Neural progenitor cell (in vitro differentiated cells): ENCODE measurements around the gene SOX5. TPM values are rescaled to one million over a fixed set of nuclear protein-coding genes. Genes with fewer than 3 reads are reported as not detected.

Experiments
- DNase-seq: peaks from one replicate; pipeline ENCODE4 v3.0.0-alpha.2; 2016; ENCODE audit warnings: low spot score
- H2AFZ ChIP-seq: fragments of 200-600 bp; sonication (generic); replicated peaks from 2 replicates; pipeline ENCODE4 v1.6.1; 2016; ENCODE audit warnings: antibody characterized with exemption
- H3F3A ChIP-seq: fragments of 200-600 bp; sonication (generic); 2 replicates; pipeline ENCODE4 v1.6.1; 2016; ENCODE audit warnings: antibody characterized with exemption, low read depth
- H3K27ac ChIP-seq: fragments of 200-600 bp; sonication (generic); 2 replicates; pipeline ENCODE4 v1.5.1; 2016; ENCODE audit warnings: mild to moderate bottlenecking
- H3K27me3 ChIP-seq: fragments of 200-600 bp; sonication (generic); 2 replicates; pipeline ENCODE4 v1.6.1; 2016; ENCODE audit warnings: mild to moderate bottlenecking, moderate library complexity
- H3K36me3 ChIP-seq: fragments of 200-600 bp; sonication (generic); 2 replicates; pipeline ENCODE4 v1.5.1; 2016
- H3K4me1 ChIP-seq: fragments of 200-600 bp; sonication (generic); 2 replicates; pipeline ENCODE4 v1.6.1; 2016; ENCODE audit warnings: mixed run types
- H3K4me2 ChIP-seq: fragments of 200-600 bp; sonication (generic); 2 replicates; pipeline ENCODE4 v1.6.1; 2016
- H3K4me3 ChIP-seq: fragments of 200-600 bp; sonication (generic); 2 replicates; pipeline ENCODE4 v1.5.1; 2016
- H3K79me2 ChIP-seq: fragments of 200-600 bp; sonication (generic); 2 replicates; pipeline ENCODE4 v1.6.1; 2016; ENCODE audit warnings: low read depth
- H3K9ac ChIP-seq: fragments of 200-600 bp; sonication (generic); 2 replicates; pipeline ENCODE4 v1.6.1; 2016
- H3K9me3 ChIP-seq: fragments of 200-600 bp; sonication (generic); 2 replicates; pipeline ENCODE4 v1.5.1; 2016; ENCODE audit warnings: low read depth
- H4K20me1 ChIP-seq: fragments of 200-600 bp; sonication (generic); 2 replicates; pipeline ENCODE4 v1.6.1; 2016; ENCODE audit warnings: low read depth
- H3K27ac Mint-ChIP-seq: 3 replicates; pipeline ENCODE4 v1.8.0; 2021; ENCODE audit warnings: mixed read lengths
- H3K27me3 Mint-ChIP-seq: 2 replicates; pipeline ENCODE4 v1.8.0; 2022; ENCODE audit warnings: low read depth, mild to moderate bottlenecking, inconsistent platforms, moderate library complexity, mixed read lengths; ENCODE audit not compliant: insufficient read depth
- H3K36me3 Mint-ChIP-seq: 3 replicates; pipeline ENCODE4 v1.8.0; 2021; ENCODE audit warnings: mixed read lengths
- H3K4me1 Mint-ChIP-seq: 3 replicates; pipeline ENCODE4 v1.8.0; 2021; ENCODE audit warnings: mixed read lengths
- H3K4me3 Mint-ChIP-seq: 3 replicates; pipeline ENCODE4 v1.8.0; 2021; ENCODE audit warnings: mild to moderate bottlenecking, moderate library complexity, mixed read lengths
- H3K9me3 Mint-ChIP-seq: 3 replicates; pipeline ENCODE4 v1.8.0; 2020; ENCODE audit warnings: mixed read lengths
- CTCF ChIP-seq: fragments of 200-600 bp; sonication (generic); IDR thresholded peaks from 2 replicates; pipeline ENCODE4 v1.5.1; 2017; ENCODE audit warnings: antibody characterized with exemption, mild to moderate bottlenecking
- EZH2 ChIP-seq: fragments of 200-600 bp; sonication (generic); IDR thresholded peaks from 2 replicates; pipeline ENCODE4 v1.6.1; 2017; ENCODE audit warnings: antibody characterized with exemption, mild to moderate bottlenecking, moderate library complexity
- EZH2phosphoT487 ChIP-seq: fragments of 200-600 bp; sonication (generic); IDR thresholded peaks from 2 replicates; pipeline ENCODE4 v1.6.1; 2017; ENCODE audit warnings: antibody characterized with exemption
- total RNA-seq: library from RNA; depleted of rRNA; stranded (reverse); fragments of >200 nt; gene quantifications from 2 replicates; pipeline ENCODE4 v1.2.3, GENCODE V29; 2015; ENCODE audit warnings: low replicate concordance

SOX5 gene
- total RNA-seq, 1 donor from 2014 or later, result 79.5 TPM

- Mint-ChIP-seq H3K4me1 (peaks cover 50% of the 10 kb centered on the region), H3K27me3 (no peaks in the 10 kb centered on the region)
Measured at GRCh38 chr12:23909551-23909950, 39.9 kb downstream of the SOX5 start.

GRCh38 chr12:23906329-23906728, 43.1 kb downstream of the SOX5 start:
- Histone ChIP-seq H3K9me3 (peaks cover 5% of the 10 kb centered on the region), H3K27me3 (no peaks in the 10 kb centered on the region), H3K4me3 (no peak overlapping the region), H3F3A (peaks cover 27% of the 10 kb centered on the region), H3K36me3 (peaks cover 10% of the 10 kb centered on the region), H4K20me1 (peaks cover 34% of the 10 kb centered on the region), H3K4me1 (peaks cover 69% of the 10 kb centered on the region), H2AFZ (no peak overlapping the region), H3K9ac (no peak overlapping the region), H3K27ac (peak overlapping the region; percentile 15), H3K4me2 (peak overlapping the region; percentile 3), H3K79me2 (peaks cover 99% of the 10 kb centered on the region)
- peak; percentile 63 for DNase-seq
- H3K4me3 Mint-ChIP-seq, result peak overlapping the region; percentile 46
- peaks cover 6% of the 10 kb centered on the region for H3K9me3 Mint-ChIP-seq
- H3K36me3 Mint-ChIP-seq, result peaks cover 14% of the 10 kb centered on the region
- peak overlapping the region; percentile 89 for H3K27ac Mint-ChIP-seq
- no peak for TF ChIP-seq CTCF
- TF ChIP-seq EZH2, result no peak
- TF ChIP-seq EZH2phosphoT487, result no peak
- no peaks in the 10 kb centered on the region for H3K27me3 Mint-ChIP-seq
- H3K4me1 Mint-ChIP-seq, result peaks cover 50% of the 10 kb centered on the region

More at GRCh38 chr12:23909551-23909950, 39.9 kb downstream of the SOX5 start:
- Histone ChIP-seq H3K4me1 (peaks cover 68% of the 10 kb centered on the region), H2AFZ (no peak overlapping the region), H3K79me2 (peaks cover 100% of the 10 kb centered on the region), H3K9ac (no peak overlapping the region), H3K9me3 (no peaks in the 10 kb centered on the region), H4K20me1 (peaks cover 34% of the 10 kb centered on the region), H3K4me3 (no peak overlapping the region), H3K36me3 (peaks cover 3% of the 10 kb centered on the region), H3F3A (peaks cover 27% of the 10 kb centered on the region), H3K27ac (peak overlapping the region; percentile 31), H3K27me3 (no peaks in the 10 kb centered on the region), H3K4me2 (peak overlapping the region; percentile 58)
- Mint-ChIP-seq H3K9me3 (peaks cover 8% of the 10 kb centered on the region), H3K36me3 (peaks cover 10% of the 10 kb centered on the region), H3K4me3 (no peak overlapping the region), H3K27ac (peak overlapping the region; percentile 10)
- TF ChIP-seq EZH2 (no peak), EZH2phosphoT487 (no peak), CTCF (no peak)
- DNase-seq, result peak; percentile 21

- Histone ChIP-seq H3K4me3 (no peak overlapping the region), H3K4me1 (peaks cover 39% of the 10 kb centered on the region), H3K36me3 (peaks cover 17% of the 10 kb centered on the region), H3K27ac (peak overlapping the region; percentile 50), H3K9me3 (peaks cover 5% of the 10 kb centered on the region), H3F3A (peaks cover 42% of the 10 kb centered on the region), H3K27me3 (no peaks in the 10 kb centered on the region), H3K4me2 (no peak overlapping the region), H4K20me1 (no peaks in the 10 kb centered on the region), H3K79me2 (peaks cover 84% of the 10 kb centered on the region), H3K9ac (no peak overlapping the region), H2AFZ (no peak overlapping the region)
- Mint-ChIP-seq H3K4me3 (no peak overlapping the region), H3K4me1 (peaks cover 17% of the 10 kb centered on the region), H3K27me3 (no peaks in the 10 kb centered on the region), H3K9me3 (peaks cover 9% of the 10 kb centered on the region), H3K36me3 (peaks cover 20% of the 10 kb centered on the region), H3K27ac (no peak overlapping the region)
- no peak for TF ChIP-seq EZH2phosphoT487
- TF ChIP-seq CTCF, result no peak
- no peak for TF ChIP-seq EZH2
- DNase-seq, result no peak
Measured at GRCh38 chr12:23899434-23899833, 50.0 kb downstream of the SOX5 start.
